Stimulated activated CD4-positive, alpha-beta T cell treated with anti-CD3 and anti-CD28 coated beads, Interleukin-2, amount 100 ng/mL, for 4 hours (primary cell): ENCODE results near the gene PLEKHD1.

ENCODE experiments used
- DNase-seq: peaks from one replicate; pipeline ENCODE4 v3.0.0-alpha.2; 2020; ENCODE audit warnings: low read depth

Gene PLEKHD1

GRCh38 chr14:69547701-69548348 is 63.3 kb downstream of the PLEKHD1 start:
- DNase-seq: no peak

- no peak for DNase-seq
Observed at GRCh38 chr14:69548566-69548965, 64.0 kb downstream of the PLEKHD1 start.

- DNase-seq: no peak
Observed at GRCh38 chr14:69551511-69551910, 67.0 kb downstream of the PLEKHD1 start.

GRCh38 chr14:69553252-69553651 is 68.7 kb downstream of the PLEKHD1 start:
- no peak for DNase-seq

- DNase-seq: no peak
Observed at GRCh38 chr14:69554500-69554899, 70.0 kb downstream of the PLEKHD1 start.

- DNase-seq: no peak
Observed at GRCh38 chr14:69558774-69559173, 74.2 kb downstream of the PLEKHD1 start.

- no peak for DNase-seq
Observed at GRCh38 chr14:69559581-69560011, 75.1 kb downstream of the PLEKHD1 start.

- DNase-seq: no peak
Observed at GRCh38 chr14:69560826-69561225, 76.3 kb downstream of the PLEKHD1 start.

GRCh38 chr14:69561893-69562292 is 77.4 kb downstream of the PLEKHD1 start:
- DNase-seq: no peak

- no peak for DNase-seq
Observed at GRCh38 chr14:69567563-69567962, 83.0 kb downstream of the PLEKHD1 start.

GRCh38 chr14:69569859-69570258 is 85.3 kb downstream of the PLEKHD1 start:
- no peak for DNase-seq

GRCh38 chr14:69570836-69571330 is 86.4 kb downstream of the PLEKHD1 start:
- DNase-seq: no peak

GRCh38 chr14:69571449-69572029 is 87.0 kb downstream of the PLEKHD1 start:
- no peak for DNase-seq

GRCh38 chr14:69572030-69572840 is 87.7 kb downstream of the PLEKHD1 start:
- DNase-seq: no peak

GRCh38 chr14:69572841-69573135 is 88.3 kb downstream of the PLEKHD1 start:
- DNase-seq: no peak

GRCh38 chr14:69573205-69573830 is 88.8 kb downstream of the PLEKHD1 start:
- no peak for DNase-seq

GRCh38 chr14:69573831-69574262 is 89.3 kb downstream of the PLEKHD1 start:
- no peak for DNase-seq

- DNase-seq: peak; percentile 60
Observed at GRCh38 chr14:69574263-69574953, 89.9 kb downstream of the PLEKHD1 start, which contains the start of gene CCDC177. Gene CCDC177 (minus strand): TSS chr14:69574871. CDS start chr14:69573622, 1,249 bp downstream.

- DNase-seq: no peak
Observed at GRCh38 chr14:69574954-69575295, 90.4 kb downstream of the PLEKHD1 start.

- no peak for DNase-seq
Observed at GRCh38 chr14:69579476-69579875, 94.9 kb downstream of the PLEKHD1 start.

GRCh38 chr14:69580009-69580577 is 95.6 kb downstream of the PLEKHD1 start:
- DNase-seq: no peak
